ENCODE measurements around the gene OR6Y1. TPM values are rescaled to one million over a fixed set of nuclear protein-coding genes. Genes with fewer than 3 reads are reported as not detected.

Gene OR6Y1
- polyA plus RNA-seq, 1 of the 3 experiments (the other 2 are of a cell fraction) = not detected

GRCh38 chr1:158586942-158587341, 32.7 kb upstream of the OR6Y1 start:
- ChIA-PET POLR2A (no interaction called here), CTCF (no interaction called here)
- H3K9me3 ChIP-seq = no peaks in the 10 kb centered on the region
- no peak for TF ChIP-seq JUND (IDR thresholded peaks at IDR 0.05)
- TF ChIP-seq SMC3 (IDR thresholded peaks at IDR 0.05; ENCODE audit: low read depth, low read length) = no peak
- no peak for TF ChIP-seq FOXJ3 (CRISPR knock-in tag; IDR thresholded peaks at IDR 0.05)
- TF ChIP-seq MXI1 (IDR thresholded peaks at IDR 0.05; ENCODE audit: low read depth, low read length) = no peak
- no peak for TF ChIP-seq PBX3 (IDR thresholded peaks at IDR 0.05)
- TF ChIP-seq ZBTB33 (IDR thresholded peaks at IDR 0.05; ENCODE audit: borderline replicate concordance, low read depth) = no peak
- no peak for TF ChIP-seq EP300 (IDR thresholded peaks at IDR 0.05; ENCODE audit: borderline replicate concordance in 1 of 2, low read depth in 1 of 2, low read length in 1 of 2)
- no peak for TF ChIP-seq MEF2A (IDR thresholded peaks at IDR 0.05; ENCODE audit: borderline replicate concordance, low read depth)
- no peak for TF ChIP-seq YY1 (IDR thresholded peaks at IDR 0.05; ENCODE audit: low read depth)
- TF ChIP-seq, protein P1, sequence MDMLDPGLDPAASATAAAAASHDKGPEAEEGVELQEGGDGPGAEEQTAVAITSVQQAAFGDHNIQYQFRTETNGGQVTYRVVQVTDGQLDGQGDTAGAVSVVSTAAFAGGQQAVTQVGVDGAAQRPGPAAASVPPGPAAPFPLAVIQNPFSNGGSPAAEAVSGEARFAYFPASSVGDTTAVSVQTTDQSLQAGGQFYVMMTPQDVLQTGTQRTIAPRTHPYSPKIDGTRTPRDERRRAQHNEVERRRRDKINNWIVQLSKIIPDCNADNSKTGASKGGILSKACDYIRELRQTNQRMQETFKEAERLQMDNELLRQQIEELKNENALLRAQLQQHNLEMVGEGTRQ (IDR thresholded peaks at IDR 0.05; ENCODE audit: borderline replicate concordance, low read depth, low read length) = no peak
- TF ChIP-seq GATA2 (CRISPR knock-in tag; IDR thresholded peaks at IDR 0.05) = no peak
- TF ChIP-seq, protein P2, sequence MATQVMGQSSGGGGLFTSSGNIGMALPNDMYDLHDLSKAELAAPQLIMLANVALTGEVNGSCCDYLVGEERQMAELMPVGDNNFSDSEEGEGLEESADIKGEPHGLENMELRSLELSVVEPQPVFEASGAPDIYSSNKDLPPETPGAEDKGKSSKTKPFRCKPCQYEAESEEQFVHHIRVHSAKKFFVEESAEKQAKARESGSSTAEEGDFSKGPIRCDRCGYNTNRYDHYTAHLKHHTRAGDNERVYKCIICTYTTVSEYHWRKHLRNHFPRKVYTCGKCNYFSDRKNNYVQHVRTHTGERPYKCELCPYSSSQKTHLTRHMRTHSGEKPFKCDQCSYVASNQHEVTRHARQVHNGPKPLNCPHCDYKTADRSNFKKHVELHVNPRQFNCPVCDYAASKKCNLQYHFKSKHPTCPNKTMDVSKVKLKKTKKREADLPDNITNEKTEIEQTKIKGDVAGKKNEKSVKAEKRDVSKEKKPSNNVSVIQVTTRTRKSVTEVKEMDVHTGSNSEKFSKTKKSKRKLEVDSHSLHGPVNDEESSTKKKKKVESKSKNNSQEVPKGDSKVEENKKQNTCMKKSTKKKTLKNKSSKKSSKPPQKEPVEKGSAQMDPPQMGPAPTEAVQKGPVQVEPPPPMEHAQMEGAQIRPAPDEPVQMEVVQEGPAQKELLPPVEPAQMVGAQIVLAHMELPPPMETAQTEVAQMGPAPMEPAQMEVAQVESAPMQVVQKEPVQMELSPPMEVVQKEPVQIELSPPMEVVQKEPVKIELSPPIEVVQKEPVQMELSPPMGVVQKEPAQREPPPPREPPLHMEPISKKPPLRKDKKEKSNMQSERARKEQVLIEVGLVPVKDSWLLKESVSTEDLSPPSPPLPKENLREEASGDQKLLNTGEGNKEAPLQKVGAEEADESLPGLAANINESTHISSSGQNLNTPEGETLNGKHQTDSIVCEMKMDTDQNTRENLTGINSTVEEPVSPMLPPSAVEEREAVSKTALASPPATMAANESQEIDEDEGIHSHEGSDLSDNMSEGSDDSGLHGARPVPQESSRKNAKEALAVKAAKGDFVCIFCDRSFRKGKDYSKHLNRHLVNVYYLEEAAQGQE (IDR thresholded peaks at IDR 0.05; ENCODE audit: low read depth, low read length) = no peak
- TF ChIP-seq, protein P3, sequence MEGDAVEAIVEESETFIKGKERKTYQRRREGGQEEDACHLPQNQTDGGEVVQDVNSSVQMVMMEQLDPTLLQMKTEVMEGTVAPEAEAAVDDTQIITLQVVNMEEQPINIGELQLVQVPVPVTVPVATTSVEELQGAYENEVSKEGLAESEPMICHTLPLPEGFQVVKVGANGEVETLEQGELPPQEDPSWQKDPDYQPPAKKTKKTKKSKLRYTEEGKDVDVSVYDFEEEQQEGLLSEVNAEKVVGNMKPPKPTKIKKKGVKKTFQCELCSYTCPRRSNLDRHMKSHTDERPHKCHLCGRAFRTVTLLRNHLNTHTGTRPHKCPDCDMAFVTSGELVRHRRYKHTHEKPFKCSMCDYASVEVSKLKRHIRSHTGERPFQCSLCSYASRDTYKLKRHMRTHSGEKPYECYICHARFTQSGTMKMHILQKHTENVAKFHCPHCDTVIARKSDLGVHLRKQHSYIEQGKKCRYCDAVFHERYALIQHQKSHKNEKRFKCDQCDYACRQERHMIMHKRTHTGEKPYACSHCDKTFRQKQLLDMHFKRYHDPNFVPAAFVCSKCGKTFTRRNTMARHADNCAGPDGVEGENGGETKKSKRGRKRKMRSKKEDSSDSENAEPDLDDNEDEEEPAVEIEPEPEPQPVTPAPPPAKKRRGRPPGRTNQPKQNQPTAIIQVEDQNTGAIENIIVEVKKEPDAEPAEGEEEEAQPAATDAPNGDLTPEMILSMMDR (IDR thresholded peaks at IDR 0.05) = no peak
- TF ChIP-seq TCF12 (IDR thresholded peaks at IDR 0.05) = no peak
- no peak for TF ChIP-seq FOSL2 (IDR thresholded peaks at IDR 0.05; ENCODE audit: borderline replicate concordance, low read depth)
- TF ChIP-seq EZH2phosphoT487 (IDR thresholded peaks at IDR 0.05; ENCODE audit: borderline replicate concordance, low read depth) = no peak
- TF ChIP-seq FOXM1 (IDR thresholded peaks at IDR 0.05; ENCODE audit: low read depth) = no peak
- no peak for TF ChIP-seq RXRA (IDR thresholded peaks at IDR 0.05; ENCODE audit: borderline replicate concordance, low read depth)
- TF ChIP-seq, protein P4, sequence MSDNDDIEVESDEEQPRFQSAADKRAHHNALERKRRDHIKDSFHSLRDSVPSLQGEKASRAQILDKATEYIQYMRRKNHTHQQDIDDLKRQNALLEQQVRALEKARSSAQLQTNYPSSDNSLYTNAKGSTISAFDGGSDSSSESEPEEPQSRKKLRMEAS (IDR thresholded peaks at IDR 0.05; ENCODE audit: low read depth) = no peak
- TF ChIP-seq RCOR1 (IDR thresholded peaks at IDR 0.05; ENCODE audit: low read length) = no peak
- H3K79me2 ChIP-seq (ENCODE audit: insufficient read depth) = no peaks in the 10 kb centered on the region
- no peaks in the 10 kb centered on the region for H4K20me1 ChIP-seq (ENCODE audit: insufficient read depth)
- no peaks in the 10 kb centered on the region for H3K9me2 ChIP-seq
- no peaks in the 10 kb centered on the region for H3K4me1 ChIP-seq (ENCODE audit: control insufficient read depth in 1 of 2, insufficient read depth in 2 of 2, low read depth in 1 of 2, low read length in 1 of 2)
- no peak overlapping the region for H2AFZ ChIP-seq (ENCODE audit: low read depth)
- H3K27me3 ChIP-seq (ENCODE audit: insufficient read depth) = no peaks in the 10 kb centered on the region
- no peak overlapping the region for H3K27ac ChIP-seq (ENCODE audit: low read depth in 2 of 2, low read length in 1 of 2)
- no peak overlapping the region for H3K4me3 ChIP-seq (ENCODE audit: low read depth in 2 of 2, low read length in 1 of 2)
- no peaks in the 10 kb centered on the region for H3K36me3 ChIP-seq (replicated peaks in 1 of 2; ENCODE audit: control insufficient read depth in 1 of 2, insufficient read depth in 2 of 2, low read length in 1 of 2)
- 0% methylated on average over 1 of the region's 1 CpG for WGBS (ENCODE audit: low lambda C conversion rate)
- DNase-seq = no peak
- H3K9ac ChIP-seq = no peak overlapping the region
- H3K4me2 ChIP-seq = no peak overlapping the region
- no peaks in the 10 kb centered on the region for H3F3A ChIP-seq (replicated peaks; ENCODE audit: insufficient read depth)
